Stimulated activated CD4-positive, alpha-beta T cell treated with anti-CD3 and anti-CD28 coated beads, TNF-alpha, amount 100 ng/mL, for 24 hours (primary cell): ENCODE data around the gene CLIC1.

Source experiments
- DNase-seq, 3 experiments: peaks; one replicate each; pipeline ENCODE4 v3.0.0-alpha.2; 2020; ENCODE audit warnings: low read depth in 3 of 3

CLIC1 gene

GRCh38 chr6:31736021-31736767 lies at the start of gene CLIC1:
CLIC1 (minus strand) TSS chr6:31736530; CDS start chr6:31736300, 230 bp downstream.
- peak in 2 of 3 experiments; percentile 63 to 87 for DNase-seq

DNA sequence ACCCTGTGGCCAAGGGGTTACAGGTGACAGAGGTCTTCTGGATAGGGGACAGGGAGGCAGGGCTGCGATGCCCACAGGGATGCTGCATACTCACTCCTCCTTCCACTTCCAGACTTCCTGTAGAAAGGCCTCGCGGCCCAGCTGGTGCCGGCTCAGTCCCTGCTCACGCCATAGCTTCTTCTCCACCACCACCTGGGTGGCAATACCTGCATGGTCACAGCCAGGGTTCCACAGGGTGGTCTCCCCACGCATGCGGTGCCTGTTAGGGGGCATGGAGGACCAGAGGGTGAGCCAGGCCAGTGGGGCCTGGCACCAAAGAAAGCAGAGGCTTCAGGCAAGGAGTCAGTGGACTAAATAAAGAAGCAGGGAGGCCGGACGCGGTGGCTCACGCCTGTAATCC lies 49.1 kb upstream of the CLIC1 start:
- no peak for DNase-seq

DNA sequence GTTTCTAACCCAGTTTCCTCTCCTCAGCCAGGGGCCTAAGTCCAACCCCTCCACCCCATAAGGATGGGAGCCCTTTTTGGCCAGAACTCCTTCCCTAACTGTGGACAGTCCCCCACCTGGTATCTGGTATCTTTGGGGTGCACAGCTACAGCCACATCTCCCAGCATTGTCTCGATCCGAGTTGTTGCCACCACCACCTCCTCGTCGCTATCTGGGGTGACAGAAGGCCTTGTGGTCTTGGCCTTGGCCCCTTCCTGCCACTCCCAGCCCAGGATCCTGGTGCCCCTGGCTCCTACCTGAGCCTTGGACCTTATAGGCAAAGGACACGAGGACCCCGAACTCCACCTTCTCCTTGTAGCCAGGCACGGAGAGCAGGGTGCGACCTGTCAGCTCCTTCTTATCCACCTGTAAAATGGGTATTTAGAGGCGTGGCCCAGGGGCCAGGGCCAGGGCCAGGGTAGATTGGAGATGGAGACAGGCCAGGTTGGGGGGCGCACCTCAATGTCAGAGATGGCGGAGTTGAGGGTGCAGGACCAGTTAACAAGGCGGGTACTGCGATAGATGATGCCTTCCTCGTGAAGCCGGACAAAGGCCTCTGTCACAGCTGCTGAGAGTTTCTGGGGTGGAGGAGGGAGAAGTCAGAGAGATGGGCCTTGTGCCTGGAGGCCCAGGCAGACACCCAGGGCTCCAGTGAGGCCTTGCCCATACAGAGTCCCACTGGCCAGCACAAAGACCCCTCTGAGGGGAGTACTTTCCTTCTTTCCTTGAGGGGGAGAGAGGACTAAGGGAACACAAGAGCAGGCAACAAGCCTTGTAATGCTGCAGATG lies 48.0 kb upstream of the CLIC1 start:
- no peak for DNase-seq

DNA sequence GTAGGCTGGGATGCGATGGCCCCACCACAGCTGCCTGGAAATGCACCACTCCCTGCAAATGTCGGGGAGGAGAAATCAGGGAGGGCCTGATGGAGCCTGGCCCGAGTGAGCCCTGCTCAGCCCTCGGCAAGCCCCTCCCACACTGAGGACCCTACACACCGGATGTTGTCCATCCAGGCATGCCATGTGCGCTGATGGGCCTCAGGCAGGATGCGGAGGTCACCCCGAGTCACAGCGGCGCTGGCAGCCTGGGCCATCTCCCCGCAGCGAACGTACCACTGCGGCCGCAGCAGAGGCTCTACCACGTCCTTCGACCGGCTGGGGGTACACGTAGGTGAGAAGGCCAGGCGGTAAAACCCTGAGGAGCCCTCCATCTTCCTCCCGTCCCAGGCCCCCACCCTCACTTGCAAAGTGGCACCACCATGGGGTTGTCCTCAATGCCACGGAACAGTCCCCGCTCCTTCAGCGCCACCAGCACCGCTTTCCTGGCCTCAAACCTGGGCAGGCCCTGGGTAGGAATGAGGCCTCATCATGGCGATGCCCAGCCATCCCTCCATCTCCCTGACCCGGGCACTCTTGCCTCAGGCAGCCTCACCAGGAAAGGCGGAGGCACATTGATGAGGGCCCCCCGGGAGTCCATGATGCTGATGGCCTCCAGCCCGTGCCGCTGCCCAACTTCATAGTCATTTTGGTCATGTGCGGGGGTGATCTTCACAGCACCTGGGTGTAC lies 46.0 kb upstream of the CLIC1 start:
- DNase-seq: no peak

DNA sequence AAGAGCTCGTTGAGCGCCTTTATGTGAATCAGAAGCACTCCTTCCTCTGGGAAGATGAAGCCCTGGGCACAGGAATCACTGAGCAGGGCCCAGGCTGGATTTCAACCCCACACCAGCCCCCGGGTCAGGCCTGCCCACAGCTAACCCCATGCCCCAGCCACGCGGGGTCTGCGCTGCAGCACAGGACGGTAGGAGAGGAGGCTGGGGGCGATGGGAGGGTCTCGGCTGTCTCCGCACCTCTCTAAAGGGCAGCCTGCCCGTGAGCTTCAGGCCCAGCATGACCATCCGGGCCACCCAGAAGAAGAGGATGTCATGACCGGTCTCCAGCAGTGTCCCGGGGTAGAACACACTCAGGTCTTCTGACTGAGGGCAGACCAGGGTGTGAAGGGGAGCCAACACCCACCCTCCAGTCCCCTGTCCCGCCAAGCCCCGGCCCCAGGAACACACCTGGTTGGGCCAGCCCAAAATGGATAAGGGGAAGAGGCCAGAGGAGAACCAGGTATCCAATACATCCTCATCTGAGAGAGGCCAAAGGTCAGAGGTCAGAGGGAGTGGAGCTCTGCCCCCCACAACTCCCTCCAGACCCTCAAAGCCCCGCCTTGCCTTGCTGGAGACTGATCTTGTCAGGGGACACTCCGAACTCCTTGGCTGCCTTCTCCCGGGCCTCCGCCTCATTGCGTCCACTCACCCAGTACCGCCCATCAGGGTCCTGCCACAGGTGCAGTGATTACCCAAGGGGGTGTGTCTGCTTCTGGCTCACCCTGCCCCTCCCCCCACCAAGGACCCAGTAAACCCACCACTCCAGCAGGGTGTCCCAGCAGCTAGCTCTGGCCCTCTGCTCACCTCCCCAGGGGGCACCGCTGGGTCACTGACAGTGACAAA lies 45.2 kb upstream of the CLIC1 start:
- DNase-seq: no peak

DNA sequence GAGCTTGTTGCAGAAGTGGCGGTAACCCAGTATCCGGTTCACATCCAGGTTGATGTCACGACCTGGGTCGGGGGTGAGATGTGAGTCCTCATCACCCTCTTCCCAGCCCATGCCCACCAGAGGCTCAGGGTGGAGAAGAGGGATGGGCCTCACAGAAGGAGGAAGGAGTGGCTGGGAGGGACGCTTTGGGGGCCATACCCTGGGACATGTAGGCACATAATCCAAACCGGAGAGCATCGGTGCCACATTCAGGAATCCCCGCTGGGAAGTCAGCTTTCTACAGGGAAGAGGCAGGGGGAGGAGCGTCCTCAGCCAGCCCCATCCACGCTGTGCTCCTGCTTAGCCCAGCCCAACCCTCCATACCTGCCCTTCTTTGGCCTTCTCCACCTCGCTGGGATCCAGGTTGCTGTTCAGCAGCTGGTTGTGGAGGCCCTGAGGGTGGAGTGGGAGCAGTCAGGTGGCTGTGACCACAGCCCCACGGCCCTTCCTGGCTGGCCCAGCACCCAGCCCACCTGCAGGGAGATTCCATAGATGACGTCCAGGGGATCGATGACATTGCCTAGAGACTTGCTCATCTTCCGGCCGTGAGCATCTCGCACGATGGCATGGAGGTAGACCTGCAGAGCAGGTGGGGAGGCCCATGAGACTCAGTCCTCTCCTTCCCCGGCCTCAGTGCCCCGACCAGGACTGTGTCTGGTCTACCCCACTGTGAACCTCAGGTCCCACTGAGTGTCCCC lies 44.3 kb upstream of the CLIC1 start:
- no peak for DNase-seq

GRCh38 chr6:31779908-31780307 lies 43.6 kb upstream of the CLIC1 start:
- no peak for DNase-seq

DNA sequence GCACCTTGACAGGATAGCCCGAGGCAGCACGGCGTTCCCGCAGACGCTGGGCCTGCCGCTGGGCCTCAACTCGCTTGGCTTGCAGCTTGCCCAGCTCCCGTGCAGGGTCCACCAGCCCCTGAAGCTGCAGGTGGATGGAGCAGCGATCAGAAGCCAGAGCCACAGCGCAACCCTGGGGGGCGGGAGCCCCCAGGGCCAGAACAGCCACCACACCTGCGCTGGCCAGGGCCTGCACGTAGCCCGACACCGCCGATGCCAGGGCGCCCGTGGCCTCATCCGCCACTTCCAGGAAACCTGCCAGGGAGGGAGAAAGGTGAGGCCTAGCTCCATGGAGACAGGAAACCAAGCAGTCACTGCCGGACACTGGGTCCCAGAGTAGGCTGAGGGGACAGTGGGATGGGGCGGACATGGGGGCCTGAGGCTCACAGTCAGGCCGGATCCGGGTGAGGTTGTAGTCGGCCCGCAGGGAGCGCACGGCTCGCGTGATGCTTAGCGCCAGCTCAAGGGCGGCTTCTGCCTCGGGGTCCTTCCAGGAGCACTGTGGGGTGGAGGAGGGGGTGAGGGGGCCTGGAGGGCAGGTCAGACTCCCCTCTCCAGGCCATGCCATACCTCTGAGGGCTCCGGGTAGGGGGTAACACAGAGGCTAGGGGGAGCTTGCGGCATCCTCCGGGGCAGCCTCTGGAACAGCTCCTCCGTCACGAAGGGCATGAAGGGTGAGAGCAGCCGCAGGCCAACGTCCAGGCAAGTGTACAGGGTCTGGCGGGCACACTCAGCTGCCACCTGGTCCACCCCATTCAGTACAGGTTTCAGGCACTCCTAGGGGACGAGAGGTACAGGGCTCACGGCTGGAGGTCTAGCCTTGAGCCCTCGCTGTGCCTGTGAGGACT lies 42.9 kb upstream of the CLIC1 start:
- DNase-seq: no peak

- no peak for DNase-seq
Observed at GRCh38 chr6:31778193-31778592, 41.9 kb upstream of the CLIC1 start.

DNA sequence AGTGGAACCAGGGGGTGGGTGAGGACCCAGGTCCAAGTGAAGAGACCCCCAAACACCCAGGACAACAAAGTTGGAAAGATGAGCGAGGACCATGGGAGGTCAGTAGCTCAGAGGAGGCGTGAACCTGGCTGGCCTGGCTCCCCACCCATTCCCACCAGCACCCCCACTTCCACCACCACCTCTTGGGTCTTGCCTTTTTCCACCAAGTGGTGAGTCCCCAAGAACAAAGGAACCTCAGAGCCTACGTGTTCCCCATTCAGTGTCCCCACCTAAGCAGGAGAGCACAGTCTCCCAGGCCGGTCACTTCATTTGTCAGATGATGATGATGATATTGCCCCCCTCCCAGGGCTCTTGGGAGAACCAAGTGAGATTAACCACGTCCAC lies 41.3 kb upstream of the CLIC1 start:
- DNase-seq: no peak

DNA sequence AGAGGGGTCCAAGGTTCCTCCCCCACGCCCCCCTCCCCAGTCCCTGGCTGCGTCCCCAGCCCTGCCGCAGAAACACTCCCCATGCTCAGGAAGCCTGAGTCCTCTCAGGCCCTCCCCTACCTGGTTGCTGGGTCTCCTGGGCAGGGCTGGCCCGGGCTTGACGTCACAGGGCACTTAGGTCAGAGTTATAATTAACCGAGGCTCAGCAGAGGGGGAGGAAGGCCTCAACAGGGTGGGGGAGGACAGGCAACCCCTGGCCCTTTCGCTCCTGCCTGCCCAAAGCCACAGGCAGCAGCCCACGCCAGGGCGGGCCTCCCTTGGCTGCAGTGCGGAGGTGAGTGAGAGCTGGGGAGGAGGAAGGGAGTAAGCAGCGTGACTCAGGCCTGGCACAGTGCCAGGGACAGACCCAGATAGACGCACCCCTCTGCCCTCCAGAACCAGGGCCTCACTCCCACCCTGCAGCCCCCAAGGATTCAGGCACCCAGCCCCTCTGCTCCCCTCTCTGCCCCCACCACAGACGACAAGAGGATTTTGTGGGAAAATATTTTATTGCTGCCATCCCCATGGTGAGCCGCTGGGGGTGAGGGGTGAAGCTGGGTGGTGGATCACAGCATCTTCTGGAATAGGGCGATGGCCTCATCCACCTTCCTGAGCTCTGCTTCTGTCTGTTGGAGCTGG lies 40.8 kb upstream of the CLIC1 start, which contains the start of gene VWA7:
Gene VWA7, minus strand, starts transcription at position 340 of the 678 bp plus-strand sequence. CDS start 549 bp downstream, outside the sequence.
- peak; percentile 44 to 82 (median 57) for DNase-seq

DNA sequence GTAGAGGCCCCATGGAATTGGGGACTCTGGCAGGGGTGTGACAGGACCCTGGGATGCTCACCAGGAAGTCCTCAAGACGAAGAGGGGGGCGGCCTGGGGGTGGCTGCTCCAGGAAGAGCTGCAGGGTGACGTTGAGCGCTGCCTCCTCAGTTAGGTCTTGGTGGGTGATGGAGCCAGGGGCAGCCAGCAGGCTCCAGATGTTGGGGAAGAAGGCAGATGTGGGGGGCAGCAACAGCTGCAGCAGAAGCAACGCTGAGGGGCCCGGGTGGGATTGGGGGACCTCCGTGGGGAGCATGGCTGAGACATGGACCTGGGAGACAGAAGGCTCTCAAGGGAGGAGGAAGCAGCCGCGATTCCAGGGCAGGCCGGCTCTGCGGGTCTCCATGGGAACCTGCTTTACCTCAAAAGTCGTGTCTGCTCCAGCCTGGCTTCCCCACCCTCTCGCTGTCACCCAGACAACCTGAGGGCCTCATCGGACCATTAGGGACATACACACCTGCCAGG lies 40.2 kb upstream of the CLIC1 start:
- DNase-seq: no peak

GRCh38 chr6:31775633-31776484 lies 39.5 kb upstream of the CLIC1 start:
- no peak for DNase-seq

DNA sequence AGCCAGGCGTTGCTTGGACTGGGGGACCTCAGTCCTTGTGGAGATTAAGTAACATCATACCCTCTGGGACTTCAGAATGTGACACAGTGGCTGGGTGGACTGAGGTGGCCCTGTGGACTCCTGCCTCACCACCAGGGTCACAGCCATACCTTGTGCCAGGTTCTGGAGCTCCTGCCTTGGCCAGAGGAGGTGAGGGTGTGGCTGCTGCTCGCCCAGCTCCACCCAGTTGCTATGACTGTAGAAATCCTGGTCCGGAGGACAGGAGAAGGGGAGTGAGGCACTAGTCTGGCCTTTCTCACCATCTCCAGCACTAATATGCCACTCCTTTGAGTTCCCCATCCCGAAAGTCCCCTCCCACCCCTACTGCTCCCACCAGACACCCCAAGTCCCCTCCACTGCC lies 38.9 kb upstream of the CLIC1 start:
- no peak for DNase-seq

- DNase-seq: no peak
Observed at GRCh38 chr6:31771992-31772358, 35.6 kb upstream of the CLIC1 start.

DNA sequence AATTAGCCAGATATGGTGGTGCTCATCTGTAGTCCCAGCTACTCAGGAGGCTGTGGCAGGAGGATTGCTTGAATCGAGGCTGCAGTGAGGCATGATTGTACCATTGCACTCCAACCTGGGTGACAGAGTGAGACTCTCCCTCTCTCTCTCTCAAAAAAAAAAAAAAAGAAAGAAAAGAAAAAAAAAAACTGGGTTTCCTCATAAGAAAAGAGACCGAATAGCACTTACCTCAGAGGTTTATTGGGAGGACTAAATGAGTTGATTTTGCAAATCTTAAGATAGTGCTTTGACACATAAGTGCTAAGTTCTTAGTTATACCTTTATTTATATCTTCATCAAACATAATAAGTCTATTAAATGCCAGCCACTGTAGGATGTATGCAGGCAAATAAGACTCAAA lies 34.5 kb upstream of the CLIC1 start:
- DNase-seq: no peak

GRCh38 chr6:31769684-31770371 lies 33.5 kb upstream of the CLIC1 start:
- peak; percentile 61 to 80 (median 74) for DNase-seq
